Ramos (cell line): ENCODE results near the gene SH3BP4.

Source experiments
- in situ Hi-C: fragments of 300-500 bp; cut with MboI; formaldehyde crosslinking; loops from one replicate; pipeline ENCODE4 v1.14.3; 2022; ENCODE audit warnings: low sequenced_read_pairs; ENCODE audit not compliant: unreplicated experiment

The SH3BP4 gene

GRCh38 chr2:235073868-235074413, 122.1 kb downstream of the SH3BP4 start:
- in situ Hi-C loops, result no loop called here

DNA sequence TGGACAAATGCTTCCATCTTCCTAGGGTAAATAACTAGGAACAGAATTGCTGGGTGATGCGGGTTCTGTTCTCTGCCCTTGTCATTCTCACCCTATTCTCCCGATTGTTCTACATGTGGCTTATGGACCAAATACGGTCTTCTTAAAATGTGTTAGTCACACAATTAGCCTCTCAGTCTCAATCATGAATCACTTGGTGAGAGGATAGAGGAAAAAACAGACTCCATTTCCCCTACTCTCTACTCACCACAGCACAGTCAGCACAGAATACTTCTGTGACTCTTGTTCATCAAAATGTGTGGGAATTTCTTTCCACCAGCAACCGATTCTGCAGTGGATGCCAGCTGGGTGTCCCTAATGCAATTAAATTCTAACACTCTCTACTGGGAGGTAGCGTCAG, 125.2 kb downstream of the SH3BP4 start:
- in situ Hi-C loops, result no loop called here

DNA sequence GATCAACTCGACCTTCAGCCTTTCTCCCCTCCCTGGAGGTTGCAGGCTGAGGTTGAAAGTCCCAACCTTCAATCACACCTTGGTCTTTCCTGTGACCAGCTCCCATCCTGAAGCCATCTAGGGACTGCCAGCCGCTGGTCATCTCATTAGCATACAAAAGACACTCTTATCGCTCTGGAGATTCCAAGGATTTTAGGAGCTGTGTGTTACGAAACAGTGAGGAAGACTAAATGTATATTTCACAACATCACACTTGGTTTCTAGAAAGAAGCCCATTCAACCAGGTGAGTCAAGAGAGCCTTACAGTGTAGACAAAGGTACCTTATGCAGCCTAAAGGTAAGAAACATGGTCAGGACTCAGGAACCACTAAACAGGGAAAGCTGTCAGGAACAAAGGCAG, 126.4 kb downstream of the SH3BP4 start:
- in situ Hi-C loops, result no loop called here

DNA sequence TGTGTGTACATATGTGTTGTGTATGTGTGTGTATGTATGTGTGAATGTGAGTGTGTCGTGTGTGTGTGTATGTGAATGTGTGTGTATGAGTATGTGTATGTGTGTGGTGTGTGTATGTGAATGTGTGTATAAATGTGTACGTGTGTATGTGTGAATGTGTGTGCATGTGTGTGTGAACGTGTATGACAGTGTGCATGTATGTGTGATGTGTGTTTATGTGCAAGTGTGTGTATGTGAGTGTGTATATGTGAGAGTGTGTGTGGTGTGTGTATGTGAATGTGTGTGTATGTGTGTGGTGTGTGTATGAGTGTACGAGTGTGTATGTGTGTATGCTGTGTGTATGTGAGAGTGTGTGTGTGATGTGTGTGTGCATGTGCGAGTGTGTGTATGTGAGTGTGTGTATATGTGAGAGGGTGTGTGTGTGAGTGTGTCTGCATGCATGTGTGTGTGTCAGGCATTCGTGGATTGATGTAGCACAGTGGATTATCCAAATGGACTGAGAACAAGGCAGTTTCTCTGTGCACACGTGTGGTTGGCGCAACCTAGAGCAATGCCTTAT, 127.2 kb downstream of the SH3BP4 start:
- in situ Hi-C loops, result no loop called here

- in situ Hi-C loops, result no loop called here
Observed at GRCh38 chr2:235080101-235080500, 128.3 kb downstream of the SH3BP4 start.

DNA sequence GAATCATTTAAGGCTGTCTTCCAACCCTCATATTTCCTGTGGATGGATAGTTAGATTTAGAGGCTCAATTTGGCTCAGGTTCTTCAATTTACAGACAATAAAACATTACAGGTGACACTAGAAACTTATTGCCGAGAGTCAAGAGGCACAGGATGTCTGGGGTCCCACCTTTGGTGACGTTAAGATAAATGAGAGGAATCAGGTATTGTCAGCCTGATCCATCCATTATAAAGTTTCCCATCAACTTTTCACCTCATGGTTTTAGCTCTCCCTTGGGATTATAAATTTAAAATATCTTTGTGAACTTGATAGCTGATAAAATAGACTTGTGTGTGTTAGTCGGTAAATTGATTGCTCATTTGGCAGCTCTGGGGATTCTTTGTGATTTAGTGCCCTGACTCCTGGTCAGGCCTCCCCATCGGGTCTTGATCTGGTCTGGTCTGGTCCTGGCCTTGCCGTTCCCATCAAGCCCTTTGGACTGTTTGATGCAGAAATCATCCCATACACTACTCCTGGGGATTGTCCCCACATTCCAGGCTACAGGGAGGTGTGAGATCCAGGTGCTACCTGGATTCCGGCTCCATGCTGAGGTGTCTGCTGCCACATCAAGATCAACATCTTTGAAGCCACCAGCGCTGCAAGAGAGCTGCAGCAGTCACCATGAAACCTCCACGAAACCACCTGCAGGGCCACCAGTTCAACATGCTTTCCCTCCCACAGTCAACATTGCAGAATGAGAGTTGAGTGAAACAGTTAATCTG, 130.9 kb downstream of the SH3BP4 start:
- in situ Hi-C loops, result no loop called here

GRCh38 chr2:235083822-235084221, 132.0 kb downstream of the SH3BP4 start:
- in situ Hi-C loops, result no loop called here

GRCh38 chr2:235084424-235084823, 132.6 kb downstream of the SH3BP4 start:
- in situ Hi-C loops, result no loop called here

GRCh38 chr2:235085476-235085875, 133.7 kb downstream of the SH3BP4 start:
- in situ Hi-C loops, result no loop called here

DNA sequence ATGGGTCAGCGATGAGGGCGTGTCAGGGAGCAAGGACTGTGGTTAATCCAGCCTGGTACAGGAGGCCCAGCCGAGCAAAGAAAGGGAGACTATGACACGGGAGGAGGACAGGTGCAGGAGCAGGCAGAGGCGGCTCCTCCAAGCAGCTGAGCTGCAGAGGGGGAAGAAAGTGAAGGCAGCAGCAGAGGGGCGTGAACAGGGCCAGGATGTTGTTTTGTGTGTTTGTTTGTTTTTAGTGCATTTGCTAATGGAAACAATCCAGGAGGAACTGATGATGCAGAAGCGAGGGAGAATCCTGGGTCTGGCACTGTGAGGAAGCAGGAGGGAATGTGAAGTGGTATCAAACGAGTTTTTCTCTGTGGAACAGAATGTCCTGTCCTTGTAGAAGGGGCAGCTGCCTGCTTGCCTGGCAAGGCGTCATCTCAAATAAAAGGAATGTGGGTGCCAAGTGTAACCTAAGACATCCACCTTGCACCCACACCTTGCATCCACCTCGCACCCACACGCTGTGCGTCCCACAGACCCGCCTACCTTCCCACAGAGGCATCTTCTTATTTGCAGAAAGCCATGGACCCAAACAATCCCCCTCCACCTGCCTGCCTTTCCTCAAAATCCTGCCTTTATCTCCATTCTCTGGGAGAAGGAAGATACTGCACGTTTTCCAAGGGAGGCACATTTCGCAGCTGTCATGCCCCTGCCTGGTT, 134.8 kb downstream of the SH3BP4 start:
- in situ Hi-C loops, result no loop called here

- in situ Hi-C loops, result no loop called here
Observed at GRCh38 chr2:235087832-235088495, 136.1 kb downstream of the SH3BP4 start.

GRCh38 chr2:235088496-235088921, 136.7 kb downstream of the SH3BP4 start:
- in situ Hi-C loops, result no loop called here

DNA sequence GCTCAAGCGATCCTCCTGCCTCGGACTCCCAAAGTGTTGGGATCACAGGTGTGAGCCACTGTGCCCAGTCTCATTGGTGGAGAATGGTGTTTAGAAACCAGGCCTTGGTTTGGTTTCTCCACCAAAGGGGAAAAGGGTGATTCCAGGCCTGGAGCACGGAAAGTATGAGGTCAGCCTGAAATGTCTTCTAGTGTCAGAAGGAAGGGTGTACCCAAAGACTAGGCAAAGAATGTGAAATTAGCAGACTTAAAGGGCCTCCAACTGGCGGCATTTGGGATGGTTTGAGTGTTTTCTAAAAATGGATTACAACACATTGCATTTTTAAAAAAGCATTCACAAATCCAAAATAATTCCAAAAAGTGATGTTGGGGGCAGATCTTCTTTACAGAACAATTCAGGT, 139.6 kb downstream of the SH3BP4 start:
- in situ Hi-C loops, result no loop called here

GRCh38 chr2:235091983-235092382, 140.2 kb downstream of the SH3BP4 start:
- in situ Hi-C loops, result no loop called here

GRCh38 chr2:235092433-235093223, 140.8 kb downstream of the SH3BP4 start:
- in situ Hi-C loops, result no loop called here

DNA sequence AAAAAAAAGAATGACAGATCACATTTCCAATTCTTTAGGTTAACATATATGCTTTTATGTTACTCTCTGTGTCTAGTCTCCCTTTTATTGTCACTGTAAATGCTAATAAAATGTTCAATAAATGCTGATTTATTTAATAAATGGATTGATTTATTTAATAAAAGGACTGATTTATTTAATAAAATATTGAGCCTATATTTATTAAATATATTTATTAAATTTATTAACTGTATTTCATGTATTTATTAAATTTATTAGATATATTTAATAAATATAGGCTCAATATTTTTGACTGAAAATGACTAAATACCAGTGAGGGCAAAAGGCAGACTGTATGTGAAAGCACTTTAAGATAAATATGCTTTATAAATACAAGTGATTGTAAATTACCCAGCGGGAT, 142.6 kb downstream of the SH3BP4 start:
- in situ Hi-C loops, result no loop called here

DNA sequence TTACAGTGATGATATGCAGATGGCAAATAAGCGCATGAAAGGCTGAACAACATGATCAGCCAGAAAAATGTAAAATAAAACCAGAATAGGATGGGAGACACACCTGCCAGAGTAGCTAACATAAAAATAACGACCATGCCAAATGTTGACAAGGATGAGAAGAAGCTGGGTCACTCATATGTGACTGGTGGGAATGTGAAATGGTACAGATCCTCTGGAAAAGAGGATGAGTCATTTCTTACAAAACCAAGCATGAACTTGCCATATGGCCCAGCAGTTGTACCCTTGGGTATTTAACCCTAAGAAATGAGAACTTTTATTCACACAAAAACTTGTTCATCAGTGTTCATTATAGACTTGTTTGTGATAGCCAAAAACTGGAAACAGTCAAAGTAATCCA, 143.8 kb downstream of the SH3BP4 start:
- in situ Hi-C loops, result no loop called here

DNA sequence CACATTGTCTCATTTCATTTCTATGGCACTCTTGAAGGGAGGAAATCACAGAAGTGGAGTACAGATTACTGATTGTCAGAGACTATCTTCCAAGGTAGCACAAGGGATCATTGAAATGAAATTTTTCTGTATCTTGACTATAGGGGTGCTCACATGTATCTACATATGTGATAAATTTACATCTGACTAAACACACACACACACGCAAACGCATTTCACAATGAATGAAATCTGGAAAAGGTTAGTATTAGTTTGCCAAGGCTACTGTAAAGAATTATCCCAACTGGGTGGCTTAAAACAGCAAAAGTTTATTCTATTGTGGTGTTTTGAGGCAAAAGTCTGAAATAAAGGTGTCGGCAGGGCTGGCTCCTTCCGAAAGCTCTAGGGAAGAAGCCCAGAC, 144.6 kb downstream of the SH3BP4 start:
- in situ Hi-C loops, result no loop called here

- in situ Hi-C loops, result no loop called here
Observed at GRCh38 chr2:235097196-235097595, 145.4 kb downstream of the SH3BP4 start.

DNA sequence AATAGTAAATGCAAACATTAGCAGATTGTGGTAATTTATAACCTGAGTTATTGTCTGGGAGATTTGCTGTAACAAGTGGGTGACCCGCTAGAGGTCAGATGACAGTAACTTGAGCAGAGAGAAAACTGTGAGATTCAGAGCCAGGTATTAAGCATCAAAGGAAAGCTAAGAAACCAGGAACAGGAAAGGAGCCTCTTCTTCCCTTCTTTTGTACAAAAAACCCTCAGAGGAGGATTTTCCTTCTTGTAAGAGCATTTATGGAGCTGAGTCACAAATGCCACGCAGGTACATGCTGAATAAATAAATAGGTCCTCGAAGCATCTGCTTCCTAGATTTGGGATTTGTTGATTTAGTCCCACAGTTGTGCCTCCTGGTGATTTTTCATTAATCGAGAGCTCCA, 146.5 kb downstream of the SH3BP4 start:
- in situ Hi-C loops, result no loop called here
